ENCODE data around the gene NF1. TPM values are rescaled to one million over a fixed set of nuclear protein-coding genes. Genes with fewer than 3 reads are reported as not detected.

NF1 gene
- total RNA-seq, 4 donors from 2014 or later: 23.6 to 47.3 (median 32.0) TPM

GRCh38 chr17:31397256-31397939, 302.6 kb downstream of the NF1 start:
- H3K4me3 ChIP-seq: no peak overlapping the region
- no peak for DNase-seq
- no peaks in the 10 kb centered on the region for H3K9me3 ChIP-seq
- no peak overlapping the region for H3K27ac ChIP-seq
- H3K27me3 ChIP-seq: peaks cover 21 to 26% (median 21%) of the 10 kb centered on the region in 3 donors
- H3K4me1 ChIP-seq: peaks cover 0 to 1% of the 10 kb centered on the region in 2 donors
- no peaks in the 10 kb centered on the region for H3K36me3 ChIP-seq
- in situ Hi-C loops (cut with MboI; ENCODE audit: low sequenced_read_pairs in 4 of 4) (no loop called here), intact Hi-C loops (cut with DNase I; ENCODE audit: low total_unique reads) (no loop called here)
- TF ChIP-seq POLR2A (IDR thresholded peaks at IDR 0.05): no peak
- no peak for TF ChIP-seq CTCF (IDR thresholded peaks at IDR 0.05 in 4 of 5, conservative IDR thresholded peaks at IDR 0.05 in 1 of 5)
- no peak for ATAC-seq

GRCh38 chr17:31398381-31399311, 303.9 kb downstream of the NF1 start:
- peaks cover 8 to 16% (median 10%) of the 10 kb centered on the region in 3 donors for H3K27me3 ChIP-seq
- TF ChIP-seq POLR2A (IDR thresholded peaks at IDR 0.05): no peak
- no peak overlapping the region for H3K27ac ChIP-seq
- intact Hi-C loops (cut with DNase I; ENCODE audit: low total_unique reads) (no loop called here), in situ Hi-C loops (cut with MboI; ENCODE audit: low sequenced_read_pairs in 4 of 4) (no loop called here)
- DNase-seq: no peak
- ATAC-seq: no peak
- H3K36me3 ChIP-seq: no peaks in the 10 kb centered on the region
- no peaks in the 10 kb centered on the region for H3K9me3 ChIP-seq
- no peak overlapping the region for H3K4me3 ChIP-seq
- H3K4me1 ChIP-seq: no peaks in the 10 kb centered on the region

GRCh38 chr17:31400481-31400950, 305.7 kb downstream of the NF1 start:
- intact Hi-C loops (cut with DNase I; ENCODE audit: low total_unique reads): no loop called here
- no peak for TF ChIP-seq POLR2A (IDR thresholded peaks at IDR 0.05)
- no peak for TF ChIP-seq CTCF (IDR thresholded peaks at IDR 0.05 in 4 of 5, conservative IDR thresholded peaks at IDR 0.05 in 1 of 5)
- no peak for ATAC-seq

DNA sequence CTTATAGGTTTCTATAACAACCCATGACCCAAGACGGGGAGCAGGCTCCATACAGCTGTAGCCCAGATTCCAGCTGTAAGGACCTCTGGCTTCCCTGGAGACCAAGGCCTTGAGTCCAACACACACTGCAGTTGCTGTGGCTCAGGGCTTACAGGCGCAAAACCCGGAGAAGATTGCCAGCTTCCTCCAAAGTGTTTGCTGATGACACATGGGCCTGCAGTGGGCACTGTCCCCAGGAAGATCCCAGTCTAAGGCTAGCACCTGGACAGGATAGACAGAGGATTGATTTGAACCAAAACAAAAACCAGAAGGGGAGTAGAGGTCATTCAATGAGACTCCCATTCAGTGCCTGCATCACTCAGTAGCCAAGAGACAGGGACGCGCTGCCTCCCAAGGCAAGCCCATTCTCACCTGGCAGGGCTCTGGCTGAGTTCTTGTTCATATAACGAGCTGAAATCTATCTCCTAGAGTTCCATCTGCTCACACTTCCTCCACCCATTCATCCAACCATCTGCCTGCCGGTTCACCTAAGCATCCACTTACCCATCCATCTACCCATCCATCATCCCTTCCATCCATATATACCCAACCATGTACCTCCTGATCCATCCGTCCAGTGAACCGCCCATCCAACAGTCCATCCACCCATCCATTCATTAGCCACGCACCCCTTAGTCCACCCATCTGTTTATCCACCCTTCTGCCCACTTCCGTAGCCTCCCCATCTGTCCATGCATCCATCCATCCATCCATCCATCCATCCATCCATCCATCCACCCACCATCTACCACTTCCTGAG, 306.9 kb downstream of the NF1 start:
- H3K4me3 ChIP-seq: no peak overlapping the region
- no peak overlapping the region for H3K27ac ChIP-seq
- in situ Hi-C loops (cut with MboI; ENCODE audit: low sequenced_read_pairs in 4 of 4): no loop called here
- TF ChIP-seq CTCF (IDR thresholded peaks at IDR 0.05 in 4 of 5, conservative IDR thresholded peaks at IDR 0.05 in 1 of 5) (no peak), POLR2A (IDR thresholded peaks at IDR 0.05) (no peak)
- H3K27me3 ChIP-seq: peaks cover 0 to 4% (median 0%) of the 10 kb centered on the region in 3 donors
- DNase-seq: no peak
- no peaks in the 10 kb centered on the region for H3K36me3 ChIP-seq
- H3K4me1 ChIP-seq: no peaks in the 10 kb centered on the region
- no peaks in the 10 kb centered on the region for H3K9me3 ChIP-seq
- intact Hi-C loops (cut with DNase I; ENCODE audit: low total_unique reads): no loop called here
- ATAC-seq: no peak

More at GRCh38 chr17:31400481-31400950, 305.7 kb downstream of the NF1 start:
- Histone ChIP-seq H3K27me3 (peaks cover 0 to 6% (median 3%) of the 10 kb centered on the region in 3 donors), H3K4me3 (no peak overlapping the region), H3K27ac (no peak overlapping the region), H3K36me3 (no peaks in the 10 kb centered on the region), H3K9me3 (no peaks in the 10 kb centered on the region), H3K4me1 (no peaks in the 10 kb centered on the region)
- in situ Hi-C loops (cut with MboI; ENCODE audit: low sequenced_read_pairs in 4 of 4): no loop called here
- no peak for DNase-seq
